Endodermal cell (in vitro differentiated cells): ENCODE measurements around the gene PPP3CB. TPM values are rescaled to one million over a fixed set of nuclear protein-coding genes. Genes with fewer than 3 reads are reported as not detected.

ENCODE experiments used
- DNase-seq: peaks from one replicate; pipeline ENCODE4 v3.0.0-alpha.2; 2017
- H3K27ac ChIP-seq: 2 replicates; pipeline ENCODE4 v1.5.1; 2013; ENCODE audit warnings: mild to moderate bottlenecking, low read depth, low read length, moderate library complexity
- H3K27me3 ChIP-seq: 2 replicates; pipeline ENCODE4 v1.6.1; 2013; ENCODE audit warnings: mild to moderate bottlenecking, low read length, moderate library complexity; ENCODE audit not compliant: insufficient read depth, control insufficient read depth, poor library complexity, severe bottlenecking
- H3K36me3 ChIP-seq: 2 replicates; pipeline ENCODE4 v1.7.0; 2013; ENCODE audit warnings: mild to moderate bottlenecking, low read length, moderate library complexity; ENCODE audit not compliant: control insufficient read depth, insufficient read depth
- H3K4me1 ChIP-seq: one replicate; pipeline ENCODE4 v1.7.0; 2013; ENCODE audit warnings: low read length; ENCODE audit not compliant: control insufficient read depth, insufficient read depth
- H3K4me3 ChIP-seq: 2 replicates; pipeline ENCODE4 v1.5.1; 2013; ENCODE audit warnings: mild to moderate bottlenecking, low read length, moderate library complexity
- H3K9ac ChIP-seq: 2 replicates; pipeline ENCODE4 v1.6.1; 2013; ENCODE audit warnings: mild to moderate bottlenecking, low read length, moderate library complexity; ENCODE audit not compliant: poor library complexity, severe bottlenecking; ENCODE audit errors: extremely low read depth
- H3K9me3 ChIP-seq: 2 replicates; pipeline ENCODE4 v1.6.1; 2013; ENCODE audit warnings: mild to moderate bottlenecking, low read length, moderate library complexity; ENCODE audit not compliant: control insufficient read depth
- H3K27ac Mint-ChIP-seq: 2 replicates; pipeline ENCODE4 v1.8.0; 2020; ENCODE audit warnings: mixed read lengths
- H3K27me3 Mint-ChIP-seq: 2 replicates; pipeline ENCODE4 v1.8.0; 2021; ENCODE audit warnings: mild to moderate bottlenecking, mixed read lengths; ENCODE audit not compliant: insufficient read depth
- H3K36me3 Mint-ChIP-seq: 2 replicates; pipeline ENCODE4 v1.8.0; 2020; ENCODE audit warnings: low read depth, mixed read lengths
- H3K4me1 Mint-ChIP-seq: 2 replicates; pipeline ENCODE4 v1.8.0; 2020; ENCODE audit warnings: mixed read lengths
- H3K4me3 Mint-ChIP-seq: 2 replicates; pipeline ENCODE4 v1.8.0; 2020; ENCODE audit warnings: mild to moderate bottlenecking, moderate library complexity, mixed read lengths
- H3K9me3 Mint-ChIP-seq: 2 replicates; pipeline ENCODE4 v1.8.0; 2020; ENCODE audit warnings: mild to moderate bottlenecking, mixed read lengths
- CTCF ChIP-seq: fragments of 200-600 bp; sonication (generic); conservative IDR thresholded peaks from 2 replicates; pipeline ENCODE4 v1.5.0; 2021; ENCODE audit warnings: antibody characterized with exemption, mild to moderate bottlenecking
- WGBS, 2 experiments: methylation state at CpG; one replicate each; pipeline versions ENCODE4 v1.1.5 to v1.1.7; 2013; ENCODE audit warnings: missing lambda C conversion rate in 2 of 2, mixed read lengths in 1 of 2; ENCODE audit not compliant: insufficient coverage in 1 of 2, insufficient read length in 1 of 2; 5-methylcytosine and 5-hydroxymethylcytosine counted together
- total RNA-seq, 2 donors: library from RNA; stranded (reverse); fragmentation: NEBNext Ultra II Directional in 1 of 2; extraction: Animal tissue kit (Norgen Biotek cat#: 25700) in 1 of 2; gene quantifications; 2 replicates in 1 of 2; 3 replicates in 1 of 2; pipeline ENCODE4 v1.2.1, GENCODE V29; 2021

Gene PPP3CB
- total RNA-seq, 2 donors from 2014 or later: 39.2 to 40.2 TPM

GRCh38 chr10:73512207-73512743 lies 16.5 kb upstream of the PPP3CB start:
- Histone ChIP-seq H3K9me3 (no peaks in the 10 kb centered on the region), H3K4me1 (no peaks in the 10 kb centered on the region), H3K27me3 (no peaks in the 10 kb centered on the region), H3K36me3 (peaks cover 66% of the 10 kb centered on the region), H3K9ac (no peak overlapping the region), H3K4me3 (no peak overlapping the region), H3K27ac (no peak overlapping the region)
- no peak for DNase-seq
- H3K36me3 Mint-ChIP-seq: peaks cover 47% of the 10 kb centered on the region
- no peaks in the 10 kb centered on the region for H3K4me1 Mint-ChIP-seq
- H3K4me3 Mint-ChIP-seq: no peak overlapping the region
- no peak overlapping the region for H3K27ac Mint-ChIP-seq
- no peaks in the 10 kb centered on the region for H3K9me3 Mint-ChIP-seq
- TF ChIP-seq CTCF: no peak
- H3K27me3 Mint-ChIP-seq: no peaks in the 10 kb centered on the region
- 78 to 99% methylated on average over 1 to 3 of the region's 4 CpGs for WGBS, 2 experiments

GRCh38 chr10:73509695-73510094 lies 13.9 kb upstream of the PPP3CB start:
- DNase-seq: no peak
- H3K36me3 Mint-ChIP-seq: peaks cover 37% of the 10 kb centered on the region
- H3K9me3 ChIP-seq: no peaks in the 10 kb centered on the region
- H3K4me3 ChIP-seq: no peak overlapping the region
- H3K27ac Mint-ChIP-seq: no peak overlapping the region
- no peaks in the 10 kb centered on the region for H3K27me3 Mint-ChIP-seq
- H3K4me1 Mint-ChIP-seq: no peaks in the 10 kb centered on the region
- no peaks in the 10 kb centered on the region for H3K9me3 Mint-ChIP-seq
- WGBS, 2 experiments: 95 to 100% methylated on average over 3 to 5 of the region's 5 CpGs
- no peak overlapping the region for H3K27ac ChIP-seq
- no peak overlapping the region for H3K9ac ChIP-seq
- H3K27me3 ChIP-seq: no peaks in the 10 kb centered on the region
- H3K4me3 Mint-ChIP-seq: no peak overlapping the region
- TF ChIP-seq CTCF: no peak
- peaks cover 65% of the 10 kb centered on the region for H3K36me3 ChIP-seq
- no peaks in the 10 kb centered on the region for H3K4me1 ChIP-seq

- Histone ChIP-seq H3K9me3 (no peaks in the 10 kb centered on the region), H3K4me1 (no peaks in the 10 kb centered on the region), H3K27me3 (no peaks in the 10 kb centered on the region), H3K9ac (no peak overlapping the region), H3K4me3 (no peak overlapping the region), H3K27ac (no peak overlapping the region), H3K36me3 (peaks cover 72% of the 10 kb centered on the region)
- no peak for DNase-seq
- no peaks in the 10 kb centered on the region for H3K27me3 Mint-ChIP-seq
- TF ChIP-seq CTCF: no peak
- no peaks in the 10 kb centered on the region for H3K9me3 Mint-ChIP-seq
- H3K4me1 Mint-ChIP-seq: no peaks in the 10 kb centered on the region
- no CpG with 5 or more reads among the region's 1 CpG for WGBS, 2 experiments
- peaks cover 46% of the 10 kb centered on the region for H3K36me3 Mint-ChIP-seq
- H3K27ac Mint-ChIP-seq: no peak overlapping the region
- H3K4me3 Mint-ChIP-seq: no peak overlapping the region
Measured at GRCh38 chr10:73506491-73506890, 10.7 kb upstream of the PPP3CB start.
